Measurements from ENCODE around the gene VPS52. TPM values are rescaled to one million over a fixed set of nuclear protein-coding genes. Genes with fewer than 3 reads are reported as not detected.

Gene VPS52
- total RNA-seq = 34.4 and 37.1 TPM in 2 replicates
- polyA plus RNA-seq = 55.2 and 64.8 TPM in 2 replicates

GRCh38 chr6:33271468-33272274 lies at the start of gene VPS52, which contains the start of gene RPS18:
Gene VPS52 (minus strand): TSS chr6:33271876. CDS start chr6:33271675, 201 bp downstream.
Gene RPS18 (plus strand): TSS chr6:33272075. CDS start chr6:33272120, 45 bp downstream.
- peaks cover 10% of the 10 kb centered on the region for H3K4me1 ChIP-seq (ENCODE audit: low read depth)
- no peaks in the 10 kb centered on the region for H3K27me3 ChIP-seq
- TF ChIP-seq, protein P1, sequence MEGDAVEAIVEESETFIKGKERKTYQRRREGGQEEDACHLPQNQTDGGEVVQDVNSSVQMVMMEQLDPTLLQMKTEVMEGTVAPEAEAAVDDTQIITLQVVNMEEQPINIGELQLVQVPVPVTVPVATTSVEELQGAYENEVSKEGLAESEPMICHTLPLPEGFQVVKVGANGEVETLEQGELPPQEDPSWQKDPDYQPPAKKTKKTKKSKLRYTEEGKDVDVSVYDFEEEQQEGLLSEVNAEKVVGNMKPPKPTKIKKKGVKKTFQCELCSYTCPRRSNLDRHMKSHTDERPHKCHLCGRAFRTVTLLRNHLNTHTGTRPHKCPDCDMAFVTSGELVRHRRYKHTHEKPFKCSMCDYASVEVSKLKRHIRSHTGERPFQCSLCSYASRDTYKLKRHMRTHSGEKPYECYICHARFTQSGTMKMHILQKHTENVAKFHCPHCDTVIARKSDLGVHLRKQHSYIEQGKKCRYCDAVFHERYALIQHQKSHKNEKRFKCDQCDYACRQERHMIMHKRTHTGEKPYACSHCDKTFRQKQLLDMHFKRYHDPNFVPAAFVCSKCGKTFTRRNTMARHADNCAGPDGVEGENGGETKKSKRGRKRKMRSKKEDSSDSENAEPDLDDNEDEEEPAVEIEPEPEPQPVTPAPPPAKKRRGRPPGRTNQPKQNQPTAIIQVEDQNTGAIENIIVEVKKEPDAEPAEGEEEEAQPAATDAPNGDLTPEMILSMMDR (IDR thresholded peaks at IDR 0.05; ENCODE audit: low read depth, low read length) = no peak
- peak within 1 kb of the TSS; percentile 99 for H3K27ac ChIP-seq
- peak within 1 kb of the TSS; percentile 84 for H3K4me3 ChIP-seq
- H3K36me3 ChIP-seq = peaks cover 49% of the 10 kb centered on the region
- DNase-seq (ENCODE audit: low read depth in 1 of 2, low spot score in 1 of 2) = peak; percentile 100
- H3K9me3 ChIP-seq (ENCODE audit: low read depth) = no peaks in the 10 kb centered on the region

- H3K9me3 ChIP-seq (ENCODE audit: low read depth) = no peaks in the 10 kb centered on the region
- TF ChIP-seq, protein P1 (IDR thresholded peaks at IDR 0.05; ENCODE audit: low read depth, low read length) = no peak
- H3K27ac ChIP-seq = no peak overlapping the region
Measured at GRCh38 chr6:33321227-33321626, 49.6 kb upstream of the VPS52 start.

GRCh38 chr6:33320315-33321181 lies 48.9 kb upstream of the VPS52 start:
- DNase-seq (ENCODE audit: low read depth in 1 of 2, low spot score in 1 of 2) = peak in 1 of 2 donors; percentile 94
- TF ChIP-seq, protein P1 (IDR thresholded peaks at IDR 0.05; ENCODE audit: low read depth, low read length) = no peak
- H3K4me1 ChIP-seq (ENCODE audit: low read depth) = peaks cover 9% of the 10 kb centered on the region
- H3K36me3 ChIP-seq = peaks cover 21% of the 10 kb centered on the region
- no peaks in the 10 kb centered on the region for H3K27me3 ChIP-seq
- no peaks in the 10 kb centered on the region for H3K9me3 ChIP-seq (ENCODE audit: low read depth)
- no peak overlapping the region for H3K27ac ChIP-seq
- no peak overlapping the region for H3K4me3 ChIP-seq

More at GRCh38 chr6:33321227-33321626, 49.6 kb upstream of the VPS52 start:
- no peak for DNase-seq (ENCODE audit: low read depth in 1 of 2, low spot score in 1 of 2)
- Histone ChIP-seq H3K4me1 (ENCODE audit: low read depth) (peaks cover 9% of the 10 kb centered on the region), H3K36me3 (peaks cover 21% of the 10 kb centered on the region), H3K4me3 (no peak overlapping the region), H3K27me3 (no peaks in the 10 kb centered on the region)

DNA sequence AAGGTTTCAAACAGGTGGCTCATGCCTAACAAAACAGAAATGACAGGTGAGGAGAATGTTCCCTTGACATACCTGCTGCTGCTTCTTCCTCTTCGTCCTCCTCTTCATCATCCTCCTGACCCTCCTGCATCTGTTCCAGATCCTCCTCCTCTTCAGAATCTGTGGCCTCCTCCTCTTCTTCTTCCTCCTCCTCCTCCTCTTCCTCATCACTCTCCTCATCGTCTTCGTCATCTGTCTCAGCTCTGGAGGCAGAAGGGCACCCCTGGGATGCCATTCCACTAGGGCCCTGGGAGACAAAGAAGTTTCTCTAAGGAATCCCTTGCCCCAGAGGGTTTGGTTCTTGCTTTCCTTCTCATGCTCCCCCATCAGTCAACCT lies 48.3 kb upstream of the VPS52 start:
- Histone ChIP-seq H3K4me1 (ENCODE audit: low read depth) (peaks cover 9% of the 10 kb centered on the region), H3K4me3 (no peak overlapping the region)

More for the DNA sequence above, 48.3 kb upstream of the VPS52 start:
- TF ChIP-seq, protein P1 (IDR thresholded peaks at IDR 0.05; ENCODE audit: low read depth, low read length) = no peak
- H3K9me3 ChIP-seq (ENCODE audit: low read depth) = no peaks in the 10 kb centered on the region
- no peaks in the 10 kb centered on the region for H3K27me3 ChIP-seq
- DNase-seq (ENCODE audit: low read depth in 1 of 2, low spot score in 1 of 2) = no peak
- peaks cover 21% of the 10 kb centered on the region for H3K36me3 ChIP-seq
- H3K27ac ChIP-seq = no peak overlapping the region
